NB4 (cell line): Measurements from ENCODE around the gene MSANTD1.

Source experiments
- POLR2A ChIP-seq: IDR thresholded peaks from 2 replicates; pipeline ENCODE4 v1.6.1; 2011; ENCODE audit warnings: mild to moderate bottlenecking; ENCODE audit not compliant: insufficient read length; ENCODE audit errors: extremely low read depth
- TF ChIP-seq, protein P1 (sequence below): IDR thresholded peaks from one replicate; pipeline ENCODE4 v1.5.1; 2012; ENCODE audit warnings: low read depth, low read length

DNA sequence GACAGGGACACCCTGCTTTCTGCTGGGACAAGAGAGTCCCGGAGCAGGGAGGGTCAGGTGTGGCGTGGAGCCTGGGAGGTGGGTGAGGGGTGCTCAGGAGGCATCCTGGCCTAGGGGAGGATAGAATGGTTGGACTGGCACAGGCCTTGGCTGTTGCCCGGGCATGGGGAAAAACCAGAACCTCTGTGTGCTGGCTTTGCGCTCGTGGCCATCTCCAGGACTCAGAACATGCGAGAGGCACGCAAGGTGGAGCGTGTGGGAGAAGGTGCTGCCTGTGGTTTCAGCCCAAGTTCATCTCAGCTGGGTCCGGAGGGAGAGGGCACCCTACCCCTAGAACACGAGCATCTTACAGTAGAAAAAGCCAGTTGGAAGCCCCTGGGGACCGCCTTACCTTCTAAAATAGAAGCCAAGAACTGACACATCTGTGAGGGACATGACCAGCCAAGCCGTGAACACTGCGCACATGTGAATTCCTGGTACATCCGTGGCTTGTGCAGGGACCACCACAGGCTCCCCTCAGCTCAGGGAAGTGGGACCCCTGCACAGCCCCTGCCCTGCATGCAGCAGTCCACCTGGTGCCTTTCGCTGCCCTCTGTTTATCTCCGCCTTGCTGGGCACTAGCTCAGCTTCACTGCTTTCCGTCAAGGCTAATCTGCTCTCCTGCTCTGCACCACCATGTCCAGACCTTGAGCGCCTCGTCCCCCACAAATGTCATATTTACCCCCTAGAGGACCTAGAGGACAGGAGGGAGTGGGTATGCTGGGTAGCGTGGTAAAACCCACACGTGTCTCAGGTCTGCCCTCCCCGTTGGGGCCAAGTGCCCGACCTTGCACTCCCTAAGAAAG lies 13.5 kb downstream of the MSANTD1 start:
- TF ChIP-seq, protein P1, sequence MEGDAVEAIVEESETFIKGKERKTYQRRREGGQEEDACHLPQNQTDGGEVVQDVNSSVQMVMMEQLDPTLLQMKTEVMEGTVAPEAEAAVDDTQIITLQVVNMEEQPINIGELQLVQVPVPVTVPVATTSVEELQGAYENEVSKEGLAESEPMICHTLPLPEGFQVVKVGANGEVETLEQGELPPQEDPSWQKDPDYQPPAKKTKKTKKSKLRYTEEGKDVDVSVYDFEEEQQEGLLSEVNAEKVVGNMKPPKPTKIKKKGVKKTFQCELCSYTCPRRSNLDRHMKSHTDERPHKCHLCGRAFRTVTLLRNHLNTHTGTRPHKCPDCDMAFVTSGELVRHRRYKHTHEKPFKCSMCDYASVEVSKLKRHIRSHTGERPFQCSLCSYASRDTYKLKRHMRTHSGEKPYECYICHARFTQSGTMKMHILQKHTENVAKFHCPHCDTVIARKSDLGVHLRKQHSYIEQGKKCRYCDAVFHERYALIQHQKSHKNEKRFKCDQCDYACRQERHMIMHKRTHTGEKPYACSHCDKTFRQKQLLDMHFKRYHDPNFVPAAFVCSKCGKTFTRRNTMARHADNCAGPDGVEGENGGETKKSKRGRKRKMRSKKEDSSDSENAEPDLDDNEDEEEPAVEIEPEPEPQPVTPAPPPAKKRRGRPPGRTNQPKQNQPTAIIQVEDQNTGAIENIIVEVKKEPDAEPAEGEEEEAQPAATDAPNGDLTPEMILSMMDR = no peak
- no peak for TF ChIP-seq POLR2A
